Uterus (tissue), 4 donors: Measurements from ENCODE around the gene SRPK2. TPM values are rescaled to one million over a fixed set of nuclear protein-coding genes. Genes with fewer than 3 reads are reported as not detected.

Source experiments
- DNase-seq, 2 donors: peaks; one replicate each; pipeline ENCODE4 v3.0.0-alpha.2; 2019 to 2020
- H3K27ac ChIP-seq, 2 donors: fragments of 200-600 bp; sonication (generic); 1 replicate in 1 of 2; 2 replicates in 1 of 2; pipeline ENCODE4 v1.5.1; 2016 to 2018
- H3K27me3 ChIP-seq, 2 donors: fragments of 200-600 bp; sonication (generic); one replicate each; pipeline ENCODE4 v1.5.1; 2018 to 2019; ENCODE audit warnings: control low read depth in 1 of 2
- H3K36me3 ChIP-seq, 2 donors: fragments of 200-600 bp; sonication (generic); one replicate each; pipeline ENCODE4 v1.5.1; 2019; ENCODE audit warnings: control low read depth in 1 of 2
- H3K4me1 ChIP-seq, 2 donors: fragments of 200-600 bp; sonication (generic); one replicate each; pipeline ENCODE4 v1.5.1; 2018 to 2019; ENCODE audit warnings: control low read depth in 1 of 2
- H3K4me3 ChIP-seq, 2 donors: fragments of 200-600 bp; sonication (generic); 1 replicate in 1 of 2; 2 replicates in 1 of 2; pipeline ENCODE4 v1.5.1; 2018 to 2019; ENCODE audit warnings: mild to moderate bottlenecking in 1 of 2
- H3K9me3 ChIP-seq, 2 donors: fragments of 200-600 bp; sonication (generic); one replicate each; pipeline ENCODE4 v1.5.1; 2019; ENCODE audit warnings: control low read depth in 1 of 2
- CTCF ChIP-seq, 4 experiments: fragments of 200-600 bp in 2 of 4; fragments of 450-650 bp in 2 of 4; sonication (generic) in 2 of 4; IDR thresholded peaks; one replicate each; pipeline ENCODE4 v1.5.1; 2016 to 2019; ENCODE audit warnings: antibody characterized with exemption in 4 of 4, mild to moderate bottlenecking in 2 of 4, moderate library complexity in 1 of 4
- POLR2A ChIP-seq, 2 donors: fragments of 450-650 bp; IDR thresholded peaks; one replicate each; pipeline ENCODE4 v1.6.1; 2016; ENCODE audit warnings: antibody characterized with exemption in 2 of 2, mild to moderate bottlenecking in 1 of 2, moderate library complexity in 1 of 2
- intact Hi-C: fragments of 100-400 bp; cut with DNase I; formaldehyde crosslinking; loops from one replicate; pipeline ENCODE4 v1.15.1; 2023; ENCODE audit warnings: low total_unique reads
- total RNA-seq, 4 donors: library from RNA; depleted of rRNA in 3 of 4; stranded (reverse); fragments of >200 nt in 3 of 4; gene quantifications; one replicate each; pipeline versions ENCODE4 v1.1.0 to v1.2.4, GENCODE V29; 2014 to 2023
- donor health status: DM: yes; HTN: yes; CAD: no.

SRPK2 gene
- total RNA-seq, 4 donors from 2014 or later, result 40.0 to 129 (median 76.6) TPM

DNA sequence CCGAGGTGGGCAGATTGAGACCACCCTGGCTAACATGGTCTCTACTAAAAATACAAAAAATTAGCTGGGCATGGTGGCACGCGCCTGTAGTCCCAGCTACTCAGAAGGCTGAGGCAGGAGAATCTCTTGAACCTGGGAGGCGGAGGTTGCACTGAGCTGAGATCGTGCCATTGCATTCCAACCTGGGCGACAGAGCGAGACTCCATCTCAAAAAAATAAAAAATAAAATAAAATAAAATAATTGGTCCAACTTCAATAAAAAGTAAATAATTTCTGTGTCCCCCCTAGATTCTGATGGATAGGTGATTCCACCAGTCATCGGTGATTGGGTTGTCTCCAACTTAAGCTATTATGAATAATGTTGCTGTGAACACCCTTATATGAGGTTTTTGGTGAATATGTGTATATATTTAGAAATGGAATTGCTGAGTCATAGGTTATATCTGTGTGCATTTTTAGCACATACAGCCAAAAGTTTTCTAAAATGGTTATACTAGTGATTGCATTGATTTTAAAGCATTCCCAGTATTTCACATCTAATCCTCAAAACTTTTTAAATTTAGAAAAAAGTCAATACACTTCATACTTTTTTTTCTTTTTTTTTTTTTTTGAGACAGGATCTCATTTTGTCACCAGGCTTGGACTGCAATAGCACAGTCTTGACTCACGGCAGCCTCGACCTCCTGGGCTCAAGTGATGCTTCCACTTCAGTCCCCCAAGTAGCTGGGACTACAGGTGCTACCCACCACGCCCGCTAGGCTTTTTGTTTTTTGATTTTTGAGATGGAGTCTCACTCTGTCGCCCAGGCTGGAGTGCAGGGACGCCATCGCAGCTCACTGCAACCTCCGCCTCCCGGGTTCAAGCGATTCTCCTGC is 13.7 kb upstream of the SRPK2 start:
- Histone ChIP-seq H3K4me3 (no peak overlapping the region), H3K36me3 (no peaks in the 10 kb centered on the region), H3K9me3 (no peaks in the 10 kb centered on the region), H3K27ac (no peak overlapping the region), H3K27me3 (no peaks in the 10 kb centered on the region), H3K4me1 (no peaks in the 10 kb centered on the region)
- DNase-seq, result no peak
- TF ChIP-seq POLR2A (IDR thresholded peaks at IDR 0.05) (no peak), CTCF (IDR thresholded peaks at IDR 0.05) (no peak)
- intact Hi-C loops, result no loop called here

GRCh38 chr7:105399043-105399725 is 10.5 kb upstream of the SRPK2 start:
- Histone ChIP-seq H3K27me3 (no peaks in the 10 kb centered on the region), H3K36me3 (no peaks in the 10 kb centered on the region), H3K9me3 (no peaks in the 10 kb centered on the region), H3K27ac (no peak overlapping the region), H3K4me3 (no peak overlapping the region), H3K4me1 (no peaks in the 10 kb centered on the region)
- no peak for TF ChIP-seq POLR2A (IDR thresholded peaks at IDR 0.05)
- peak in 2 of 4 experiments; percentile 17 to 29 for TF ChIP-seq CTCF (IDR thresholded peaks at IDR 0.05)
- DNase-seq, result no peak
- intact Hi-C loops, result no loop called here

DNA sequence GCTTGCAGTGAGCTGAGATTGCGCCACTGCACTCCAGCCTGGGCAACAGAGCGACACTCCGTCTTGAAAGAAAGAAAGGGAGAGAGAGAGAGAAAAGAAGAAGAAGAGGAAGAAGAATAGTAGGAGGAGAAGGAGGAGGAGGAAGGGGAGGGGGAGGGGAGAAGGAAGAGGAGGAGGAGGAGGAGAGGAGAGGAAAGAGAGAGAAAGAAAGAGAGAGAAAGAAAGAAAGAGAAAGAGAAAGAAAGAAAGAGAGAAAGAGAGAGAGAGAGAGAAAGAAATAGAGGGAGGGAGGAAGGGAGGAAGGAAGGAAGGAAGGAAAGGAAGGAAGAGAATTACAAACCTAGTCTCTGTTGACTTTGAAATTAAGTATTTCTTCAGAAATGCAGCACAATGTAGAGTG is 7.8 kb upstream of the SRPK2 start:
- intact Hi-C loops, result no loop called here
- Histone ChIP-seq H3K9me3 (no peaks in the 10 kb centered on the region), H3K4me1 (no peaks in the 10 kb centered on the region), H3K27ac (no peak overlapping the region), H3K36me3 (no peaks in the 10 kb centered on the region), H3K27me3 (no peaks in the 10 kb centered on the region), H3K4me3 (no peak overlapping the region)
- TF ChIP-seq POLR2A (IDR thresholded peaks at IDR 0.05) (no peak), CTCF (IDR thresholded peaks at IDR 0.05) (no peak)
- DNase-seq, result no peak

DNA sequence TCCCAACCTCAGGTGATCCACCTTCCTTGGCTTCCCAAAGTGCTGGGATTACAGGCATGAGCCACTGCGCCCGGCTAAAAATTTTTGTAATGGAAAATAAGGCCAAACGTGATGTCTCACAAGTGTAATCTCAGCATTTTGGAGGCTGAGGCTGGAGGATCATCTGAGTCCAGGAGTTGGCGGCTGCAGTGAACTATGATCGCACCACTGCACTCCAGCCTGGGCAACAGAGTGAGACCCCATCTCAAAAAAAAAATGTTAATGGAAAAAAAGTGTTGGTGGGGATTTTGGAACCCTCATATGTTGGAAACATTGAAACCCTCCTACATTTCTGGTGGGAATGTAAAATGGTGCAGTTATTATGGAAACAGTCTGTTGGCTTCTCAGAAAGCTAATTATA is 2.7 kb upstream of the SRPK2 start:
- no peak for TF ChIP-seq POLR2A (IDR thresholded peaks at IDR 0.05)
- TF ChIP-seq CTCF (IDR thresholded peaks at IDR 0.05), result no peak
- Histone ChIP-seq H3K4me1 (no peaks in the 10 kb centered on the region), H3K9me3 (no peaks in the 10 kb centered on the region), H3K36me3 (no peaks in the 10 kb centered on the region), H3K4me3 (no peak overlapping the region), H3K27me3 (no peaks in the 10 kb centered on the region), H3K27ac (no peak overlapping the region)
- DNase-seq, result no peak
- intact Hi-C loops, result no loop called here

GRCh38 chr7:105389889-105390288 is 1.2 kb upstream of the SRPK2 start:
- no peaks in the 10 kb centered on the region for H3K27me3 ChIP-seq
- no peak for DNase-seq
- H3K36me3 ChIP-seq, result no peaks in the 10 kb centered on the region
- no peaks in the 10 kb centered on the region for H3K9me3 ChIP-seq
- H3K4me1 ChIP-seq, result no peaks in the 10 kb centered on the region
- H3K4me3 ChIP-seq, result no peak overlapping the region
- TF ChIP-seq POLR2A (IDR thresholded peaks at IDR 0.05) (no peak), CTCF (IDR thresholded peaks at IDR 0.05) (no peak)
- H3K27ac ChIP-seq, result no peak overlapping the region
- intact Hi-C loops, result no loop called here
